ENCODE results near the gene CLTCL1.
"Not testable (repeated sequence)": the region's sequence is repeated elsewhere in the genome, so short reads cannot be mapped to it uniquely, and the experiment has no call there.

- not testable (repeated sequence) for TF ChIP-seq POLR2A (IDR thresholded peaks at IDR 0.05)
- TF ChIP-seq, protein P1, sequence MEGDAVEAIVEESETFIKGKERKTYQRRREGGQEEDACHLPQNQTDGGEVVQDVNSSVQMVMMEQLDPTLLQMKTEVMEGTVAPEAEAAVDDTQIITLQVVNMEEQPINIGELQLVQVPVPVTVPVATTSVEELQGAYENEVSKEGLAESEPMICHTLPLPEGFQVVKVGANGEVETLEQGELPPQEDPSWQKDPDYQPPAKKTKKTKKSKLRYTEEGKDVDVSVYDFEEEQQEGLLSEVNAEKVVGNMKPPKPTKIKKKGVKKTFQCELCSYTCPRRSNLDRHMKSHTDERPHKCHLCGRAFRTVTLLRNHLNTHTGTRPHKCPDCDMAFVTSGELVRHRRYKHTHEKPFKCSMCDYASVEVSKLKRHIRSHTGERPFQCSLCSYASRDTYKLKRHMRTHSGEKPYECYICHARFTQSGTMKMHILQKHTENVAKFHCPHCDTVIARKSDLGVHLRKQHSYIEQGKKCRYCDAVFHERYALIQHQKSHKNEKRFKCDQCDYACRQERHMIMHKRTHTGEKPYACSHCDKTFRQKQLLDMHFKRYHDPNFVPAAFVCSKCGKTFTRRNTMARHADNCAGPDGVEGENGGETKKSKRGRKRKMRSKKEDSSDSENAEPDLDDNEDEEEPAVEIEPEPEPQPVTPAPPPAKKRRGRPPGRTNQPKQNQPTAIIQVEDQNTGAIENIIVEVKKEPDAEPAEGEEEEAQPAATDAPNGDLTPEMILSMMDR (IDR thresholded peaks at IDR 0.05) = not testable (repeated sequence)
These were observed 135.4 kb downstream of the CLTCL1 start for GRCh38 chr22:19156109-19156508.
